Kidney epithelial cell (primary cell): Measurements from ENCODE around the gene ITCH. TPM values are rescaled to one million over a fixed set of nuclear protein-coding genes. Genes with fewer than 3 reads are reported as not detected.
"Not testable (repeated sequence)": the region's sequence is repeated elsewhere in the genome, so short reads cannot be mapped to it uniquely, and the experiment has no call there.

Source experiments
- DNase-seq: peaks from one replicate; pipeline ENCODE4 v3.0.0-alpha.2; 2010; ENCODE audit warnings: low read depth
- H3K27me3 ChIP-seq: 2 replicates; pipeline ENCODE4 v1.6.0; 2011; ENCODE audit warnings: low read length; ENCODE audit not compliant: control insufficient read depth, insufficient read depth
- H3K36me3 ChIP-seq: 2 replicates; pipeline ENCODE4 v1.5.1; 2011; ENCODE audit warnings: low read length; ENCODE audit not compliant: control insufficient read depth, insufficient read depth
- H3K4me3 ChIP-seq: 2 replicates; pipeline ENCODE4 v1.5.1; 2011; ENCODE audit warnings: low read depth, mild to moderate bottlenecking, control low read depth, low read length
- CTCF ChIP-seq: IDR thresholded peaks from 2 replicates; pipeline ENCODE4 v1.5.1; 2011; ENCODE audit warnings: mild to moderate bottlenecking, moderate library complexity, low read length, control low read depth, inconsistent platforms; ENCODE audit not compliant: insufficient read depth, poor library complexity, severe bottlenecking
- total RNA-seq: library from RNA; depleted of rRNA; stranded (reverse); fragments of >200 nt; gene quantifications from 2 replicates; pipeline ENCODE4 v1.2.3, GENCODE V29; 2015

Gene ITCH
- total RNA-seq, 1 donor from 2014 or later: 53.5 TPM

GRCh38 chr20:34332262-34332920 is 30.7 kb upstream of the ITCH start:
- H3K27me3 ChIP-seq: no peaks in the 10 kb centered on the region
- no peaks in the 10 kb centered on the region for H3K36me3 ChIP-seq
- H3K4me3 ChIP-seq: no peak overlapping the region
- DNase-seq: no peak
- TF ChIP-seq CTCF: no peak

GRCh38 chr20:34333786-34334185 is 29.3 kb upstream of the ITCH start:
- Histone ChIP-seq H3K36me3 (no peaks in the 10 kb centered on the region), H3K27me3 (no peaks in the 10 kb centered on the region), H3K4me3 (no peak overlapping the region)
- no peak for DNase-seq
- TF ChIP-seq CTCF: no peak

GRCh38 chr20:34334654-34335407 is 28.2 kb upstream of the ITCH start:
- Histone ChIP-seq H3K36me3 (no peaks in the 10 kb centered on the region), H3K27me3 (no peaks in the 10 kb centered on the region), H3K4me3 (no peak overlapping the region)
- no peak for DNase-seq
- TF ChIP-seq CTCF: no peak

GRCh38 chr20:34337544-34337943 is 25.5 kb upstream of the ITCH start:
- Histone ChIP-seq H3K27me3 (no peaks in the 10 kb centered on the region), H3K4me3 (no peak overlapping the region), H3K36me3 (no peaks in the 10 kb centered on the region)
- DNase-seq: no peak
- TF ChIP-seq CTCF: no peak

- Histone ChIP-seq H3K4me3 (no peak overlapping the region), H3K36me3 (no peaks in the 10 kb centered on the region), H3K27me3 (no peaks in the 10 kb centered on the region)
- no peak for DNase-seq
- no peak for TF ChIP-seq CTCF
Measured at GRCh38 chr20:34337982-34338726, 24.9 kb upstream of the ITCH start.

- not testable (repeated sequence) for H3K27me3 ChIP-seq, H3K4me3 ChIP-seq, H3K36me3 ChIP-seq, DNase-seq
Measured at GRCh38 chr20:34340726-34341125, 22.3 kb upstream of the ITCH start.

- H3K4me3 ChIP-seq, H3K36me3 ChIP-seq, DNase-seq, H3K27me3 ChIP-seq: not testable (repeated sequence)
Measured at GRCh38 chr20:34341199-34341598, 21.9 kb upstream of the ITCH start.
